A549 (cell line): ENCODE measurements around the gene GRIA1. TPM values are rescaled to one million over a fixed set of nuclear protein-coding genes. Genes with fewer than 3 reads are reported as not detected.

Source experiments
- ATAC-seq, 2 experiments: fragments of 200-7000 bp in 1 of 2; fragments of >200 bp in 1 of 2; cut with Nextera tagmentation in 1 of 2; cut with Tn5 transposase in 1 of 2; 3 replicates each; pipeline versions ENCODE4 v1.8.0 to v1.9.1; 2018 to 2020; ENCODE audit warnings: mild to moderate bottlenecking in 1 of 2, moderate library complexity in 1 of 2
- CTCF ChIA-PET: fragments of 300-600 bp; sonication (Branson Sonifier 250); formaldehyde crosslinking; extraction: SDS; loops from one replicate; lab custom pipeline; 2021; ENCODE audit warnings: antibody characterized with exemption, inconsistent platforms; lab: Yijun Ruan, JAX
- POLR2A ChIA-PET: fragments of 350-600 bp; formaldehyde crosslinking; extraction: SDS; loops from one replicate; lab custom pipeline; 2021; ENCODE audit warnings: antibody characterized with exemption, inconsistent platforms; lab: Yijun Ruan, JAX
- DNase-seq, 2 experiments: peaks; one replicate each; pipeline versions ENCODE4 v3.0.0 to v3.0.0-alpha.2; 2011 to 2016; ENCODE audit warnings: low read depth in 1 of 2, low spot score in 1 of 2
- FAIRE-seq: peaks from 2 replicates; lab custom pipeline; 2011; peaks lifted over from hg19 to GRCh38; lab: Jason Lieb, UNC
- H3K27ac ChIP-seq, 2 experiments: fragments of >200 bp; sonication (Bioruptor Twin); formaldehyde crosslinking; 3 replicates each; pipeline ENCODE4 v1.5.1; 2016 to 2017
- H3K4me1 ChIP-seq: fragments of >200 bp; sonication (Bioruptor Twin); formaldehyde crosslinking; 3 replicates; pipeline ENCODE4 v1.6.1; 2016
- H3K4me2 ChIP-seq: fragments of >200 bp; sonication (Bioruptor Twin); formaldehyde crosslinking; 3 replicates; pipeline ENCODE4 v1.6.1; 2016
- H3K4me3 ChIP-seq: fragments of >200 bp; sonication (Bioruptor Twin); formaldehyde crosslinking; 3 replicates; pipeline ENCODE4 v1.5.1; 2016
- H3K9me3 ChIP-seq: fragments of >200 bp; sonication (Bioruptor Twin); formaldehyde crosslinking; 3 replicates; pipeline ENCODE4 v1.6.1; 2016
- ATOH8 ChIP-seq: fragments of 250-450 bp; sonication (Bioruptor Pico); IDR thresholded peaks from 2 replicates; pipeline ENCODE4 v1.5.0; 2020; ENCODE audit warnings: low read depth, mild to moderate bottlenecking, moderate library complexity
- BHLHE40 ChIP-seq: IDR thresholded peaks from 2 replicates; pipeline ENCODE4 v1.6.1; 2012; ENCODE audit warnings: low read depth, low read length, inconsistent platforms
- CBX2 ChIP-seq: fragments of 200-600 bp; sonication (generic); IDR thresholded peaks from 2 replicates; pipeline ENCODE4 v1.6.1; 2016; ENCODE audit warnings: low read depth, mild to moderate bottlenecking, borderline replicate concordance
- CBX8 ChIP-seq: fragments of 200-600 bp; sonication (generic); IDR thresholded peaks from 2 replicates; pipeline ENCODE4 v1.6.1; 2016
- CEBPB ChIP-seq, 2 experiments: fragments of >200 bp in 1 of 2; sonication (Bioruptor Twin) in 1 of 2; formaldehyde crosslinking in 1 of 2; IDR thresholded peaks; 2 replicates each; pipeline ENCODE4 v1.6.1; 2012 to 2016
- CHD2 ChIP-seq: fragments of 150-350 bp; IDR thresholded peaks from 2 replicates; pipeline ENCODE4 v1.6.1; 2014; ENCODE audit warnings: low read length; ENCODE audit not compliant: partially characterized antibody
- CHD4 ChIP-seq: fragments of 200-600 bp; sonication (generic); IDR thresholded peaks from 2 replicates; pipeline ENCODE4 v1.6.1; 2016; ENCODE audit warnings: antibody characterized with exemption, mild to moderate bottlenecking, borderline replicate concordance
- EHF ChIP-seq: fragments of 250-450 bp; sonication (Bioruptor Pico); IDR thresholded peaks from 2 replicates; pipeline ENCODE4 v1.5.0; 2020; ENCODE audit warnings: mild to moderate bottlenecking
- ELK1 ChIP-seq: fragments of 150-350 bp; IDR thresholded peaks from 2 replicates; pipeline ENCODE4 v1.6.1; 2014; ENCODE audit warnings: low read depth, mild to moderate bottlenecking, low read length
- FOSB ChIP-seq: fragments of 250-450 bp; sonication (Bioruptor Pico); IDR thresholded peaks from 2 replicates; pipeline ENCODE4 v1.5.0; 2020; ENCODE audit warnings: mild to moderate bottlenecking, moderate library complexity
- HDAC2 ChIP-seq: fragments of 200-600 bp; sonication (generic); IDR thresholded peaks from 2 replicates; pipeline ENCODE4 v1.6.1; 2016
- HOXB5 ChIP-seq: fragments of 250-450 bp; sonication (Bioruptor Pico); IDR thresholded peaks from 2 replicates; pipeline ENCODE4 v1.5.0; 2020; ENCODE audit warnings: mild to moderate bottlenecking, moderate library complexity
- KDM5A ChIP-seq: fragments of 200-600 bp; sonication (generic); IDR thresholded peaks from 2 replicates; pipeline ENCODE4 v1.6.1; 2016; ENCODE audit warnings: antibody characterized with exemption, mild to moderate bottlenecking
- MAZ ChIP-seq: fragments of 150-350 bp; IDR thresholded peaks from 2 replicates; pipeline ENCODE4 v1.6.1; 2014; ENCODE audit warnings: antibody characterized with exemption, low read depth, low read length, borderline replicate concordance
- MYC ChIP-seq: IDR thresholded peaks from 2 replicates; pipeline ENCODE4 v1.6.1; 2012; ENCODE audit warnings: mild to moderate bottlenecking, inconsistent platforms, low read length, improper control_type of control experiment, borderline replicate concordance
- RARB ChIP-seq: fragments of 250-450 bp; sonication (Bioruptor Pico); IDR thresholded peaks from 2 replicates; pipeline ENCODE4 v1.8.0; 2021; ENCODE audit warnings: mild to moderate bottlenecking, moderate library complexity
- SMC3 ChIP-seq: fragments of >200 bp; sonication (Bioruptor Twin); formaldehyde crosslinking; IDR thresholded peaks from 3 replicates; pipeline ENCODE4 v1.6.1; 2018; ENCODE audit warnings: inconsistent platforms
- SREBF2 ChIP-seq: fragments of 450-650 bp; IDR thresholded peaks from 2 replicates; pipeline ENCODE4 v1.6.1; 2014; ENCODE audit warnings: mild to moderate bottlenecking, moderate library complexity
- TFCP2L1 ChIP-seq: fragments of 250-450 bp; sonication (Bioruptor Pico); IDR thresholded peaks from 2 replicates; pipeline ENCODE4 v1.5.0; 2021; ENCODE audit warnings: mild to moderate bottlenecking
- TP53 ChIP-seq: fragments of 250-450 bp; sonication (Bioruptor Pico); IDR thresholded peaks from 2 replicates; pipeline ENCODE4 v1.5.0; 2021; ENCODE audit warnings: mild to moderate bottlenecking, moderate library complexity
- ZNF302 ChIP-seq: fragments of 250-450 bp; sonication (Bioruptor Pico); IDR thresholded peaks from 2 replicates; pipeline ENCODE4 v1.9.0; 2021; ENCODE audit warnings: inconsistent platforms, mild to moderate bottlenecking, moderate library complexity
- WGBS: methylation state at CpG from one replicate; pipeline ENCODE4 v1.1.6; 2017; ENCODE audit errors: missing lambda C conversion rate; 5-methylcytosine and 5-hydroxymethylcytosine counted together
- polyA plus RNA-seq, 4 experiments: library from polyadenylated mRNA; depleted of rRNA in 3 of 4; stranded (reverse); fragments of >200 nt; fragmentation: RNase III in 1 of 4; extraction: RNeasy Plus Mini Kit Qiagen cat#74134 plus additional on column Dnase treatment in 1 of 4; gene quantifications; 2 replicates in 3 of 4; 3 replicates in 1 of 4; pipeline ENCODE4 v1.2.3, GENCODE V29; 2011 to 2017
- TF ChIP-seq, protein P1 (sequence below): fragments of 200-600 bp; sonication (generic); IDR thresholded peaks from 2 replicates; pipeline ENCODE4 v1.6.1; 2016; ENCODE audit warnings: antibody characterized with exemption, mild to moderate bottlenecking, moderate library complexity
- TF ChIP-seq, protein P2 (sequence below): fragments of 250-450 bp; sonication (Bioruptor Pico); IDR thresholded peaks from 2 replicates; pipeline ENCODE4 v1.5.0; 2021; ENCODE audit warnings: mild to moderate bottlenecking, moderate library complexity, borderline replicate concordance

The GRIA1 gene
- polyA plus RNA-seq, 2 of the 4 experiments (the other 2 are of a cell fraction) = not detected

DNA sequence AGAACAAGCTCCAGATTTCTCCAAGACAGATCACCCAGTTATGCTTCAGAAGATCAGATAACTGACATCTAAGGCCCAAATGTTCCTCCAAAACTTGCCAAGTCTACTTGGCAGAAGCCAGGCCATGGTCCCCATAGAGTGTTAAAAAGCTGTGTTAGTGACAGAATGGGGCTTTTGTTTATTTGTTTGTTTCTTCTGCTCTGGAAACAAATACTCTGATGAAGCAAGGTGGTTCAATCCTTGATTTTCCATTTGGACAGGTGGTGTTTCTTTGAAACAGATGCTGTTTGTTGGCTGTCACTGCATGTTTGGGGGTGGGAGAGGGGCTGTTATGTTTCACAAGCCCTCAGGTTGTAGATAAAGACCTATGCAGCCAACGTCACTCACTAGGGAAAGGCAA, 284.2 kb downstream of the GRIA1 start (continued):
- TF ChIP-seq, protein P1, sequence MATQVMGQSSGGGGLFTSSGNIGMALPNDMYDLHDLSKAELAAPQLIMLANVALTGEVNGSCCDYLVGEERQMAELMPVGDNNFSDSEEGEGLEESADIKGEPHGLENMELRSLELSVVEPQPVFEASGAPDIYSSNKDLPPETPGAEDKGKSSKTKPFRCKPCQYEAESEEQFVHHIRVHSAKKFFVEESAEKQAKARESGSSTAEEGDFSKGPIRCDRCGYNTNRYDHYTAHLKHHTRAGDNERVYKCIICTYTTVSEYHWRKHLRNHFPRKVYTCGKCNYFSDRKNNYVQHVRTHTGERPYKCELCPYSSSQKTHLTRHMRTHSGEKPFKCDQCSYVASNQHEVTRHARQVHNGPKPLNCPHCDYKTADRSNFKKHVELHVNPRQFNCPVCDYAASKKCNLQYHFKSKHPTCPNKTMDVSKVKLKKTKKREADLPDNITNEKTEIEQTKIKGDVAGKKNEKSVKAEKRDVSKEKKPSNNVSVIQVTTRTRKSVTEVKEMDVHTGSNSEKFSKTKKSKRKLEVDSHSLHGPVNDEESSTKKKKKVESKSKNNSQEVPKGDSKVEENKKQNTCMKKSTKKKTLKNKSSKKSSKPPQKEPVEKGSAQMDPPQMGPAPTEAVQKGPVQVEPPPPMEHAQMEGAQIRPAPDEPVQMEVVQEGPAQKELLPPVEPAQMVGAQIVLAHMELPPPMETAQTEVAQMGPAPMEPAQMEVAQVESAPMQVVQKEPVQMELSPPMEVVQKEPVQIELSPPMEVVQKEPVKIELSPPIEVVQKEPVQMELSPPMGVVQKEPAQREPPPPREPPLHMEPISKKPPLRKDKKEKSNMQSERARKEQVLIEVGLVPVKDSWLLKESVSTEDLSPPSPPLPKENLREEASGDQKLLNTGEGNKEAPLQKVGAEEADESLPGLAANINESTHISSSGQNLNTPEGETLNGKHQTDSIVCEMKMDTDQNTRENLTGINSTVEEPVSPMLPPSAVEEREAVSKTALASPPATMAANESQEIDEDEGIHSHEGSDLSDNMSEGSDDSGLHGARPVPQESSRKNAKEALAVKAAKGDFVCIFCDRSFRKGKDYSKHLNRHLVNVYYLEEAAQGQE = no peak
- TF ChIP-seq TP53 (CRISPR knock-in tag) = no peak

DNA sequence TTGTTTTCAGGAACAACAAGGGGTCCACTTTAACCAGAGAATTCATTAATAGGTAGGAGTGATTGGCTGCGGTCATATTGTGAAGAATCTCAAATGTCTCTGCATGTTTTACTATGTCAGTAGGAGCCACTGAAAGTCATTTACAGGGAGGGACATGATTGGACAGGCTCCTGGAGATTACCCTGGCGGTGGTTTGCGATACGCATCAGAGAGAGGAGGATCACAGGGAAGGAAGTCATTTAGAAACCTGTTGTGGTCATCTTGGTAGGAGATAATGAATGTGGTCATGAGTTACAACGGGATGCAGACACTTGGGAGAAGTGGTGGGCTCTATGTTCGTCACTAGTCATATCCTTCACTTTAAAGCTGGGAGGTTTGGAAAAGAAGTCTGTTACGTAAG, 285.5 kb downstream of the GRIA1 start:
- Histone ChIP-seq H3K4me3 (no peak overlapping the region), H3K9me3 (no peaks in the 10 kb centered on the region), H3K27ac (no peak overlapping the region), H3K4me1 (no peaks in the 10 kb centered on the region), H3K4me2 (no peak overlapping the region)
- CTCF ChIA-PET = no interaction called here
- WGBS = 29% methylated on average over 7 of the region's 7 CpGs
- DNase-seq (no peak), FAIRE-seq (no peak), ATAC-seq (no peak)
- POLR2A ChIA-PET = no interaction called here
- TF ChIP-seq HDAC2 = no peak
- no peak for TF ChIP-seq CBX8
- no peak for TF ChIP-seq ZNF302
- no peak for TF ChIP-seq CHD2
- no peak for TF ChIP-seq FOSB (CRISPR knock-in tag)
- TF ChIP-seq RARB = no peak
- no peak for TF ChIP-seq CEBPB (IDR thresholded peaks at IDR 0.05)
- TF ChIP-seq, protein P2, sequence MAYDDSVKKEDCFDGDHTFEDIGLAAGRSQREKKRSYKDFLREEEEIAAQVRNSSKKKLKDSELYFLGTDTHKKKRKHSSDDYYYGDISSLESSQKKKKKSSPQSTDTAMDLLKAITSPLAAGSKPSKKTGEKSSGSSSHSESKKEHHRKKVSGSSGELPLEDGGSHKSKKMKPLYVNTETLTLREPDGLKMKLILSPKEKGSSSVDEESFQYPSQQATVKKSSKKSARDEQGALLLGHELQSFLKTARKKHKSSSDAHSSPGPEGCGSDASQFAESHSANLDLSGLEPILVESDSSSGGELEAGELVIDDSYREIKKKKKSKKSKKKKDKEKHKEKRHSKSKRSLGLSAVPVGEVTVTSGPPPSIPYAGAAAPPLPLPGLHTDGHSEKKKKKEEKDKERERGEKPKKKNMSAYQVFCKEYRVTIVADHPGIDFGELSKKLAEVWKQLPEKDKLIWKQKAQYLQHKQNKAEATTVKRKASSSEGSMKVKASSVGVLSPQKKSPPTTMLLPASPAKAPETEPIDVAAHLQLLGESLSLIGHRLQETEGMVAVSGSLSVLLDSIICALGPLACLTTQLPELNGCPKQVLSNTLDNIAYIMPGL (CRISPR knock-in tag) = no peak
- no peak for TF ChIP-seq EHF (CRISPR knock-in tag)
- no peak for TF ChIP-seq CBX2
- TF ChIP-seq MAZ = no peak
- no peak for TF ChIP-seq MYC
- no peak for TF ChIP-seq ATOH8 (CRISPR knock-in tag)
- TF ChIP-seq SMC3 = no peak
- no peak for TF ChIP-seq TFCP2L1 (CRISPR knock-in tag)
- no peak for TF ChIP-seq KDM5A
- no peak for TF ChIP-seq HOXB5 (CRISPR knock-in tag)
- TF ChIP-seq, all 56 proteins: peak for 0

DNA sequence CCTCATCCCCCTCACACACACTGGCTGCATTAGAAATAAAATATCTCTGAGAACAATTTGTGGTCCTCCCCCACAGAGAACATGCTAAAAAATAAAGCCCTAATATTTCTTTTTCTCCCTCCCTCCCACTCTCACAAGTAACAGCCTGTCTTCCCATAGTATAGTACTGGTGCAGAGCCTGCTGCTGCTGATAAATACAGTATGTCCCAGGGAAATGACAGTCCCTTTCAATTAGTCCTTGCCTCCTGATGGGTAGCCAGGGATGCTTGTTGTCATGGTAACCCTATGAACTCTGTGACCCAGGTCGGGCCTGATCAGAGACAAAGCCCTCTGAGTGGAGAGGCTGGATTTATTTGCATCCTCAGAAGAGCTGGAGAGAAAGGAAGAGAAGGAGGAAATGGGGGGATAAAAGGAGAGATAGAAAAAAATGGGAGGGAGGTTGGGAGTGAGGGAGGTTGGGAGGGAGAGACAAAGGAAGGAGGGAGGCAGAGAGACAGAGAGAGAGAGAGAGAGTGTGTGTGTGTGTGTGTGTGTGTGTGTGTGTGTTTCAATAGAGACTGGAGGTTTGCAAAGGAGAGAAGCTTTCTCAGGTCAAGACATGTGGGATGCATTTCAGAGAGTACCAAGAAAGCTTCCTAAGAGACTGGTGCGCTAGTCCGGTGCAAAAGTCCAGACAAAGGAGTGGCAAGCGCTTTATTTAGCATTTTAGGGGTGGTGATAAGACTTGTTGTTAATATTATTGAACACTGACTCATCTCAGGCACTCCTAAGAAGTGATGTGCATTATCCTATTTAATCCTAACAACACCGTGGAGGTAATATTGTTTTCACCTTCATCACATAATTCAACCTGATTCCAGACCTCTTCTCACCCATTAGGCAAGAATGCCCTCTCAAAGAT, 287.5 kb downstream of the GRIA1 start:
- H3K4me3 ChIP-seq = no peak overlapping the region
- ATAC-seq (no peak), DNase-seq (no peak), FAIRE-seq (no peak)
- ChIA-PET POLR2A (no interaction called here), CTCF (no interaction called here)
- no peak overlapping the region for H3K27ac ChIP-seq
- H3K9me3 ChIP-seq = no peaks in the 10 kb centered on the region
- H3K4me1 ChIP-seq = no peaks in the 10 kb centered on the region
- 17% methylated on average over 5 of the region's 5 CpGs for WGBS
- H3K4me2 ChIP-seq = no peak overlapping the region
- TF ChIP-seq KDM5A (no peak), SREBF2 (no peak), CHD4 (no peak), BHLHE40 (no peak), ELK1 (no peak), CHD2 (no peak)
- TF ChIP-seq, protein P1 = no peak
